Bronchial epithelial cell (primary cell): ENCODE results near the gene MELTF. TPM values are rescaled to one million over a fixed set of nuclear protein-coding genes. Genes with fewer than 3 reads are reported as not detected.
A peak's percentile ranks its signal among the peaks of the same experiment; 100 is the strongest.

Source experiments
- DNase-seq: peaks from one replicate; pipeline ENCODE4 v3.0.0-alpha.2; 2010; ENCODE audit warnings: low read depth
- FAIRE-seq: peaks from 2 replicates; lab custom pipeline; 2011; peaks lifted over from hg19 to GRCh38; lab: Jason Lieb, UNC
- H3K27me3 ChIP-seq: 2 replicates; pipeline ENCODE4 v1.5.1; 2011; ENCODE audit warnings: low read length; ENCODE audit not compliant: control insufficient read depth, insufficient read depth
- H3K36me3 ChIP-seq: 2 replicates; pipeline ENCODE4 v1.5.1; 2011; ENCODE audit warnings: low read length; ENCODE audit not compliant: control insufficient read depth, insufficient read depth
- H3K4me3 ChIP-seq: 2 replicates; pipeline ENCODE4 v1.5.1; 2011; ENCODE audit warnings: mild to moderate bottlenecking, low read depth, low read length, control low read depth
- total RNA-seq: library from RNA; depleted of rRNA; stranded (reverse); fragments of >200 nt; gene quantifications from 2 replicates; pipeline ENCODE4 v1.2.1, GENCODE V29; 2014
- TF ChIP-seq, protein P1 (sequence below): IDR thresholded peaks from 2 replicates; pipeline ENCODE4 v1.5.1; 2011; ENCODE audit warnings: mild to moderate bottlenecking, moderate library complexity, low read length, control low read depth, inconsistent platforms; ENCODE audit not compliant: insufficient read depth, severe bottlenecking

Gene MELTF
- total RNA-seq, 1 donor from 2014 or later = 2.1 TPM

- TF ChIP-seq, protein P1, sequence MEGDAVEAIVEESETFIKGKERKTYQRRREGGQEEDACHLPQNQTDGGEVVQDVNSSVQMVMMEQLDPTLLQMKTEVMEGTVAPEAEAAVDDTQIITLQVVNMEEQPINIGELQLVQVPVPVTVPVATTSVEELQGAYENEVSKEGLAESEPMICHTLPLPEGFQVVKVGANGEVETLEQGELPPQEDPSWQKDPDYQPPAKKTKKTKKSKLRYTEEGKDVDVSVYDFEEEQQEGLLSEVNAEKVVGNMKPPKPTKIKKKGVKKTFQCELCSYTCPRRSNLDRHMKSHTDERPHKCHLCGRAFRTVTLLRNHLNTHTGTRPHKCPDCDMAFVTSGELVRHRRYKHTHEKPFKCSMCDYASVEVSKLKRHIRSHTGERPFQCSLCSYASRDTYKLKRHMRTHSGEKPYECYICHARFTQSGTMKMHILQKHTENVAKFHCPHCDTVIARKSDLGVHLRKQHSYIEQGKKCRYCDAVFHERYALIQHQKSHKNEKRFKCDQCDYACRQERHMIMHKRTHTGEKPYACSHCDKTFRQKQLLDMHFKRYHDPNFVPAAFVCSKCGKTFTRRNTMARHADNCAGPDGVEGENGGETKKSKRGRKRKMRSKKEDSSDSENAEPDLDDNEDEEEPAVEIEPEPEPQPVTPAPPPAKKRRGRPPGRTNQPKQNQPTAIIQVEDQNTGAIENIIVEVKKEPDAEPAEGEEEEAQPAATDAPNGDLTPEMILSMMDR = no peak
- DNase-seq (no peak), FAIRE-seq (no peak)
- no peaks in the 10 kb centered on the region for H3K36me3 ChIP-seq
- H3K27me3 ChIP-seq = no peaks in the 10 kb centered on the region
- H3K4me3 ChIP-seq = no peak overlapping the region
These were observed 23.2 kb downstream of the MELTF start for GRCh38 chr3:197006446-197006845.

- Histone ChIP-seq H3K4me3 (peak overlapping the region; percentile 53), H3K36me3 (no peaks in the 10 kb centered on the region), H3K27me3 (no peaks in the 10 kb centered on the region)
- FAIRE-seq (no peak), DNase-seq (no peak)
- TF ChIP-seq, protein P1 = no peak
These were observed 25.9 kb downstream of the MELTF start for GRCh38 chr3:197003461-197004385.

DNA sequence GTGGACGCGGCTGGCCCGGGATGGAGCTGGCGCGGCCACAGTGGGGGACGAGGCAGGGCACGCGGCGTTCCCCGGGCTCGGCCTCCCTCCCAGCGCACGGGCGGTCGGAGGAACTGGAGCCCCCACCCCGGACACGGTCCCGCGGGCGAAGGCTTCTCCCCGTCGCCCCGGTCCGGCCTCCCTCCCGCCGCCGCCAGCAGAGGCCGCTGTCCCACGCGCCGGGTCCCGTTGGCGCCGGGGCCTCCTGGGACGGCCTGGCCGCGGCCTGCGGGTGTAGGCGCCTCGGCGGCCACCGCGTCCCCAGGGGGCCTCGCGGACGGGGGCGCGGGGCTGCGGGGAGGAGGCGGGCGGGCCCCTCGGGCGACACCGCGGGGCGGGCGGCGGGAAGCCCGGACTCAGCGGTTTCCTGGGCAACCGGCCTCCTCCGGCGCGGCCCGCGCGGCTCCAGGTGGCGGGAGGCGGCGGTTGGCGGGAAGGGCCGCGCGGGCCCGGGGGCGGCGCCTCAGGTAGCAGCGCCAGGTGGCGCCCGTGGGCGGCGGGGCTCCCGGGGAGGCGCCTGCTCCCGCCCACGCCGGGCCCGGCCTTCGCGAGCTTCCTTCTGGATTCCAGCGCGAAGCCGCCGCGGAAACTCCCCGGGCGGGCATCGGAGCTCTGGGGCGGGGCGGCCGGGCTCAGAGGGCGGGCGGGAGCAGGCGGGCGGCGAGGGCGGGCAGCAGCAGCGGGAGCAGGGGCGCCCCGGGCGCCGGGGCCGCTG is 26.7 kb downstream of the MELTF start:
- FAIRE-seq (no peak), DNase-seq (peak; percentile 66)
- TF ChIP-seq, protein P1 = peak; percentile 53
- Histone ChIP-seq H3K27me3 (no peaks in the 10 kb centered on the region), H3K4me3 (peak overlapping the region; percentile 53), H3K36me3 (no peaks in the 10 kb centered on the region)

DNA sequence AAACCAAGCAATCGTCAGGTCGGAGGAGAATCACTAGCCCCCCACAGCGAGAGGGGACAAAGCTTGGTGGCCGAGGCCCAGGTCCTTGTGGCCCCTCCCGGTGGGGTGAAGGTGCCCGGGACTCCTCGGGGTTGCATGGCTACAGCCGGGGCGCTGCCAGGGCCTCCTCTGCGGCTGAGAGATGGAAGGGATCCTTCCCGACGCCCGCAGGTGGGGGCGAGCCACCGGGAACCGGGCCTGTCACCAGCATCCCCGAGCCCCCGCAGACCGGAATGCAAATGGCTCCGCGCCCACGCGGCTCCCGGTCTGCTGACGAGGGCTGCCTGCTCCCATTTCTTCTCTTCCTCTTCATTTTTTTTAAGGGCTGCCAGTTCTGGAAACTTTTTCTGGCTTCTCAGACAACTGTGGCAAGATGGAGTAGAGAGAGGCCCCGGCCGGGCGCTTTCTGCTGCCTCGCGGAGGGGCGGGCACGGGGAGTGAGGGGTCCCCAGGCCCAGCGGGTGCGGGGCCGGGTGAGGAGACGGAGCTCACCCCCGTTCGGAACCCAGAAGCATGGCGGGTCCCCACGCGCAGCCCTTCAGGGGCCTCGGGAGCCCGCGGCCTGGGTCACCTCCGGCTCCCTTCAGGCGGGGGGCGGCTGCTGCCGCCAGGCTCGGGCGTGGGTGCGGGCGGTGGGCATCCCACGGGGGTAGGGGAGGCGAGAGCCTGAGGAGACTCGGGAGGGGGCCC is 27.5 kb downstream of the MELTF start:
- H3K4me3 ChIP-seq = peak overlapping the region; percentile 47

More for the DNA sequence above, 27.5 kb downstream of the MELTF start:
- FAIRE-seq (no peak), DNase-seq (no peak)
- TF ChIP-seq, protein P1 = no peak
- Histone ChIP-seq H3K27me3 (no peaks in the 10 kb centered on the region), H3K36me3 (no peaks in the 10 kb centered on the region)
